HuH-7 (cell line): ENCODE data around the gene COL23A1.

Source experiments
- DNase-seq: peaks from one replicate; pipeline ENCODE4 v3.0.0; 2011; ENCODE audit warnings: low spot score

The COL23A1 gene

DNA sequence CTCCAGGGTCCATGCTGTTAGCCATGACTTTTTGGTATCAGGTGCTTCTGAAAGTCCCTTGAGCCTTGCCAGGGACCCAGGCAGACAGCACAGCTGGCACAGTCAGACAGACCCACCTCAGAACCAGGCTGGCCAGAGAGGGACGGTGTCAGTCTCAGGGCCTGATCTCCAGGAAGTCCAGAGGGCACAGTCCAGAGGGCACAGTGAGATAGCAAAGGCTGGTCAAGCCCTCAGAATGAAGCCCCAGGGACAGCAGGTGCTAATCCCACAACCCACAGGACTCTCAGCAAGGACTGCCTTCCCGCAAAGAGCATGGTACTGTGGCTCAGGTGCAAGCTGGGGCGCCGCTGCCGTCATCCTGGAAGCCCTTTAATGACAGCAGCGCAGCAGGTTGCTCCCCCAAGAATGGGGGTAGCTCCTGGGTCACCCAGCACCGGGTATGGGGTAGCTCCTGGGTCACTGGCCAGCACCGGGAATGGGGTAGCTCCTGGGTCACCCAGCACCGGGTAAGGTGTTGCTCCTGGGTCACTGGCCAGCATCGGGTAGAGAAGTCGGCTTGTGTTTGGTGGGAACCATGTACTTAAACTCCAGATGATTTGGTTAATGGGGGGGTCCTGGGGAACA, 252.0 kb downstream of the COL23A1 start:
- no peak for DNase-seq

- DNase-seq: no peak
Observed at GRCh38 chr5:178337334-178337741, 252.9 kb downstream of the COL23A1 start.

GRCh38 chr5:178336889-178337288, 253.3 kb downstream of the COL23A1 start:
- no peak for DNase-seq

- DNase-seq: no peak
Observed at GRCh38 chr5:178335302-178336030, 254.7 kb downstream of the COL23A1 start.

DNA sequence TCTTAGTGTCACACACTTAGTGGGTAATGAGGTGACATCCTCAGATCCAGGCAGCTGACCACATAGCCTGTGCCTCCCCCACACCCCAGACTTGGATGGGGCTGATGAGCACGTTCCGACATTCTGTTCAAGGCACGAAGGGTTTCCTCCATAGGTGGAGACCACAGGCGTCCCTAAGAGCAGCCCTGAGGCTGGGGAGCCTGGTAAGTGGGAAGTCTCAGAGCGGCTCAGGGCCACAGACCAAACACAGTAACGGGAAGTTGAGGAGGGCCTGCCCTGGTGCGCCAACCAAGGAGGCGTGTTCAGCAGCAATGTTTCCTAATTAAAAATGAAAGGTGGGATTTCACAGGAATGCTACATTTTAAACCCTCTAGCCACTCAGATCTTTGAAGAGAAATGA, 255.3 kb downstream of the COL23A1 start:
- no peak for DNase-seq

DNA sequence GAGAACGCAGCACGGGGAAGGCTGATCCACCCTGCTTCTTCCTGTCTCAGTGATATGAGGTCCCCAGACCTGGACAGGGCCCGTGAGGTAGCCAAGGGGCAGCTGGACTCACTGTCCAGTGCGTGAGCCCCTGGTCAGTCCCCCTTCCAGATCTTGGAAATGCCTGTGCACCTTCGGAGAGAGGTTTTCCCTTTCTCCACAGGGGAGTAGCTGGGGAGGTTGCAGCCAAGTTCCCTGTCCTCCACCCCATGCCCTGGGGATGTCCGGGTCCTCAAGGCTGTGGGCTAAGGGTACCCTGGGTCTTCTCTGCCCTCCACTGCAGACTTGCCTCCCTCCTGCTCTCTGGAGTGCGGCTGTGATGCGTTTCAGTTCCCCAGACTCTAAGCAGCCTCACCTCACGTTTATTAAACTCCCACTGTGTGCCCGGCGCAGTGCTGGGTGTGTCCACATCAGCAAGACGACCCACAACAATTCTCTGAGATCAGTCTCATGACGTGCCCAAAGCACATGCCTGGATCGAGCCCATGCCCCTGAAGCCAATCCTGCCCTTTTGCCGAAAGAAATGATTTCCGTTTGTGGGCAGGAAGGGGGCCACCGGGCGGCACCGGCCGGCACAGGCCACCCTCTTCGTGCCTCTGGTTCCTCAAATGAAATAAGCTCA, 256.2 kb downstream of the COL23A1 start:
- no peak for DNase-seq

GRCh38 chr5:178332210-178332641, 258.0 kb downstream of the COL23A1 start:
- no peak for DNase-seq

DNA sequence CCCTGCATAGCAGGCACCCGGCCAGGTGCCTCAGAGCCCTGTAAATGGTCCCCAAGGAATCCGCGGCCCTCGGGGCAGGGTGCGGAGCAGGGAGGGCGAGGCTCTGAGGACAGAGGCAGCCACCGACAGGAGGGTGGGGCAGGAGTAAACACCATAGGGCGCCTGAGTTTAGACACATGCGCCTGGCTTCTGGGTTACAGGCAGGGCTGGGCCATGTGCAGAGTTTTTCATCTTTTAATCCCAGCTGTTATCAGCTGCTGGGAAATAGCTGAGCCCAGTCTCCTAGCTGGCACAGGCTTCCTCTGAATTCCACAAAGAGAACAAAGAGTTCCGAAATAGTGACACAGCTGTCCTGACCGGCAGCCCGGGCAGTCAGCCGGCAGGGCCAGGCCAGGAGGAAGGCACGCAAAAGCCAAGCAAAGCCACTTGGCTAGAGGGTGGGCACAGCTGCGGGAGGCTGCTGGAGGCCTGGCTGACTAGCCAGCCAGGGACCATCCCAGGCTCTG, 258.6 kb downstream of the COL23A1 start:
- DNase-seq: no peak

DNA sequence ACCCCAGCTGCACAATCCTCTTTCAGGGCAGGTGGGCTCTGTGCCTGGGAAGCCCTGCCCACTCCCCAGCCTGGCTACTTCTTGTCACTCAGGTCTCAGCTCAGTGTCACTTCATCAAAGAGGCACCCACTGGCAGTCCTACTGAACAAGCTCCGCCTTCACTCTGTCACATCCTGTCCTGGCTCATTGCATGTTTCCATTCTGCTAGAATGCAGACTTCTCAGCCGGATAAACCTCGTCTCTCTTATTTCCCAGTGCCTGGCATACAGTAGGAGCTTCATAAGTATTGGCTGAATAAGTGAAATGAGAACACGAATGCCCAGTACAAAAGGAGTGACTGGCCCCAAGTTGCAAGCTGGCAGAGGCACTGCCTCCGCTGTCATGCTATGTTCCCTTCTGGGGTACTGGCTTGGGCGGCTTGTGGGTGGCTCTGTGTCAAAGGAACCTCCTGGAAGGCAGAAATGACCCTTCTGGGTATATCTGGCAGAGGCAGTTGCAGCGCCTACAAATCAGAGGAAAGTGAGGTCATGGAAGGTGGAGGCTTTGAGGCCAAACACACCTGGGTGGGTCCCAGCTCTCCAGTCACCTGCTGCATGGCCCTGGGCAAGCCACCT, 259.3 kb downstream of the COL23A1 start:
- no peak for DNase-seq

DNA sequence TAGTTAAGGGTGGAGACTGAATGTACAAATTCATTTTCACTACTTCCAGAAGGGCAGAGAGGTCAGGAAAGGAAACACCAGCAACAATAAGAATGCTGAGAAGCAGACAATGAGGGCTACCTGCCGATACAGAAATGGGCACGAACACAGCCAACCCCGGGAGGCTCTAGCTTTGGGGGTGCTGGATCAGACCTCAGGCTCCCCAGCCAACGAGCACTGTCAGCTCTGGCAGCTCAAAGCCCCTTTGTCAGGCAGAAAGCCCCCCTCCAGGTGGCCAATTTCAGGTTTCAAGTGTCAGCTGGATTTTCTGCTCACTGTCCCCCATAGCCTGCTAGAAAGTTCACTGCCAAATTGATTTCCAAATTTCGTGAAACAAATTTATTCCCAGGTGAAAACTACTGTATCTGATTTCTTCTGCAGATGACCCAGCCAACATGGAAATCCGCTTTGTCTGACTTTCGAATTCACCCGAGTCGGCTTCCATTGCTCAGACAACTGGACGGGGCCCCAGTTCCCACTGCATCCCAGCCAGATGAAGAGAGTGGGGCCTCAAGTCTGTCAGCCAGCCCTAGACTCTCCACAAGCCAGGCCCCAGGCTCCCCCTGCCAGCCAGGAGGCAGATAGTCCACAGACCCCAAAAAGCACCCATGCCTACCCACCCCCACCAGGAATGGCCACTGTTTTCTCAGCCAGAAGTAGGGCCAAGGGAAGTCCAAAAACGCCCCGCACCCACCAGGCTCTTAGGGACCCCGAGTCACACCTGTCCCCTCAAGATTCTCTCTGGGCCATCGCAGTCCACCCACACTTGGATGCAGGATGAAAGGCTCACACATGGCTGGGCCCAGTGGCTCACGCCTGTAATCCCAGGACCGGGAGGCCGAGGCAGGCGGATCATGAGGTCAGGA, 261.1 kb downstream of the COL23A1 start:
- DNase-seq: no peak

GRCh38 chr5:178327931-178328711, 262.1 kb downstream of the COL23A1 start:
- no peak for DNase-seq

- DNase-seq: no peak
Observed at GRCh38 chr5:178327446-178327845, 262.7 kb downstream of the COL23A1 start.

DNA sequence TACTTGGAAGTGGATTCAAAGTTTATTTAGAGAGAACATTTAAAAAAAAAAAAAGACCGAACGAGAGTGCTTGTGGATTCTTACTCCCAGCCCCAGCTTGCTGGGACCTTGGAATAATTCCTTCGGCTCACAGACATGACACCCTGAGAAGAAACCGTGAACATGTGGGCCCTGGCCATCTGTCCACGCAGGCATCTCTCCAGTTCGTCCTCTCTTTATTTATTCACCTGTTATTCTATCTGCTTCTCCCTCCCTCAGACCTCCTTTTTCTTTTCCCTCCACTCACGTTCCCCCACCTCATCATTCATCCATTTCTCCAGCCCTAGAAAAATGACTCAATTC, 263.8 kb downstream of the COL23A1 start:
- no peak for DNase-seq

DNA sequence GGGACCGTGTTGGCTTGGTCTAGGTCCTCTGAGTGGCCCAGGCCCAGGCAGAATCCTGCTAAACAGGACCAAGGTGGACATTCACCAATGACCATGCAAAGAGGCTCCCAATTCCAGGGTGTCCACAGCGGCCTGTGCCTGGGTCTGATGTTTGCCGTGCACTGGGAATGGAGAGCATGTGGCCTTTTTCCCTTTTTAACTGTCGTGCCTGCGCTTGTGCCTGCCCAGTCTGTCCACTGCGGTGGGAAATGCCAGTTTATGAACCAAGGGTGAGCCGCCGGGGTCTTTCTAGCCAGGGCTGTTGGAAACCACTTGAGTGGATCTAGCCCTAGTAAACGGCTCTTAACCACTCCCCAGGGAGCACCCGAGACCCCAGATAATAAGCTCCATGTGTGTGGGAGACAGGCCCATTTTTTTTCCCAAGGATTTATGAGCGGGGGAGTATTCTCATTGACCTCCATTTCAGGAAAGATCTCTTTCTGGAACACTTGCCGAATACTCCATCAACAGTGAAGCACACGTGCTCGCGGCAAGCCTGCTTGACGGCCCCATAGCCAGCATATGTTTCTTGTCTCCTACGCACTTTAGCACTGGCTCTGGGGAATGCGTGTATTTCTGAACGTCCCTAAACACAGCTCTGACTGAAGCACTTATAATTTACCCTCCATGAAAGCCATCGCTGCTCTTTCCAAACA, 264.4 kb downstream of the COL23A1 start:
- no peak for DNase-seq

- no peak for DNase-seq
Observed at GRCh38 chr5:178325311-178325678, 264.9 kb downstream of the COL23A1 start.

DNA sequence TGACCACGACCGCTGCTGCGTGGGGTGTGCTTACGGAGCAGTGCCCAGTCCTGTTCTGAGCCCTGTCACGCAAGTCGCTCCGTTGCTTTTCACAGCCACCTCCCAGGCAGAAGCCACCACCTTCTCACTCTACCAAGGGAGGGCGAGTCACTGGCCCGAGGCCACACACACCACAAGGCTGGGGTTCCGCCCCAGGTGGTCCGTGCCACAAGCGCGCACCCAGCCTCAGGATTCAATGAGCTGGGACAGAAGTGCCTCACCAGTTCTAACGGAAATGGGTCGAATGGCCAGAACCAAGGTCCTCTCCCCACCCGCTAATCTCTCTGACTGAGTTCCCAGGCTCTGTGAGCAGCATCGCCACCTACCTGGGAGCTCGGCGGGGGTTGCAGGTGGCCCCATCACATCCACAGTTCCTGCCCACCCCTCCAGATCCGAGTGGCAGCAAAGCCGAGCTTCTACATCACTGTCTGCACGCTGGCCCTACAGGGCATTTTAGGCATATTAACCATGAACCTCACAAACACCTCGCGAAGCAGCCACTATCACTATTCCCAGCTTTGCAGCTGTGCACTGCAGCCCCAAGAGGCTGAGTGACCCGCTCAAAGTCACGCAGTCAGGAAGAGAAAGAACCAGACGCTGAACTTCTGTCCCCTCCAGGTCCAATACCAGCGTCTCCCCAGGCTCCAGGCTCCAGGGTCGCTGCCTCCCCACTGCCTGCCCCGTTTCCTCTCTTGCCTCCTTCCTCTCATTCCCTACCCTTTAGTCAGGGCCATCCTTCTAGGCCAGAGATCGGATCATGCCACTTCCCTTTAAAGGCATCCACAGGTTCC, 265.5 kb downstream of the COL23A1 start:
- DNase-seq: no peak

GRCh38 chr5:178323961-178324360, 266.2 kb downstream of the COL23A1 start:
- DNase-seq: no peak

DNA sequence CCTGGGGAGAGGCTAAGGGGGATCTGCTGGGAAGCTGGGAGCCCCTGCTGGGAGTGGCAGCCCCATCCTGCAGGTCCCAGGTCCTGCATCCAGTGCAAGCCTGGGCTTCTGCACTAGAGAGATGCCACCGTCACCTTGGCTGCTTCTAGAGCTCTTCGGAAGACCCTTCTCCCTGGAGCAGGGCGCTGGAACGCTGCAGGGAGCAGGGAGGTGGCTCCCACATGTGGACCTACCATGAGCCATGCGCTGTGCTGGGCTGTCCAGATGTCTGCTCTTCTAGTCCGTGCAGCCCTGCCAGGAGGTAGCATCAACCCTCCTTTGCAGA, 266.7 kb downstream of the COL23A1 start:
- no peak for DNase-seq

GRCh38 chr5:178322736-178323540, 267.3 kb downstream of the COL23A1 start:
- DNase-seq: no peak
